ENCODE data around the gene ACSL6. TPM values are rescaled to one million over a fixed set of nuclear protein-coding genes. Genes with fewer than 3 reads are reported as not detected.

The ACSL6 gene
- total RNA-seq, 1 experiment from 2014 or later, result 0.46 TPM

DNA sequence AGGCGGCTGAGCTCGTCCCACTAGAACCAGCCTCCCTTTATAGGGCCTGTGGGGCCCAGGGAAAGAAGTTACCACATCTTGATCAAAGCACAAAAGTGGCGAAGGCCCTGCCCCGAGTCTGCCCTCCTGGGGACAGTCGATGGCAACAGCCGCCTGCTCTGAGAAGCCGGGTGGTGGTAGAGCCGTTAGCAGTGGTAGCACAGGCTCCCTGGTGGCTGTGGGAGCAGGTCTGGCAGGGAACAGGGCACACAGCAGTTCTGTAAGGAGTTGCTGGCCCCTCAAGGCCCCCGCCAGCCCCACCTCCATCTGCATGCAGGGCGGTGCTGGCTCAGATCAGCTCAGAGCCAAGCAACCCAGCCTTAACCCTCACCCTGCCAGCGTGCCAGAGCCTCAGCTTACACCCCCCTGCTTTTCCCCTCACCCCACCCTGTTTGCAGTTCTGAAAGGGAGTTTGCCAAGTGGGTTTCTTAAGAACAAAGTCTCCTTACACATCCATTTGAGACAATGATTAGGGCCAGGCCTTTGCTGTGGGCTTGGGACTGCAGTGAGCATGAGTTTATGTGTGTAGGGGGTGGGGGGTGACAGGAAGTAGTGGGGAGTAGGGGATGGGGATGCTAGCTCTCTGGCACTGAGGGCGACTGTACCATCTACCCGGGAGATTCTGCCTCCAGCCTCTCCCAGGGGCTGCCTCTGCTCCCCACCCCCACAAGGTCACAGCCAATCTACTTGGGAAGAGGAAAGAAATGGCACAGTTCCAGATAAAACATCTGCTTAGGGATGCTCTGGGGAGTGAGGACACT lies 11.8 kb downstream of the ACSL6 start:
- no peak for DNase-seq (ENCODE audit: low spot score)

DNA sequence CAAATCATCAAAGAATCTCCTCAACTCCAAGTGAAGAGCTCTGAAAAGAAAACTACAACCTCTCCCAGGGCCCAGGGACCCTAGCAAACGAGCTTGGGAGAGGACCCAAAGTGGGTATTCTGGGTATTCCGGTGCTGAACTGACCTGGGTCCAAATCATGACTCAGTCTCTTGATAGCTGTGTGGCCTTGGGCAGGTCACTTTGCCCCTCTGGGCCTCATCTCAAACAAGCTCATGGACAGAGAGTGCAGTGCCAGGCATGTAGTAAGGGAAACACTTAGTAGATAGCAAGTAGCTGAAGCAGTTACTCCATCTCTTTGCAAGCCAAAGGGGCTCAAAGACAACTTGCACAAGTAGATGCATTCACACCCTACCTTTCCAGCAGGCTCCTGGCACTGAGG lies 12.4 kb downstream of the ACSL6 start:
- DNase-seq (ENCODE audit: low spot score), result no peak

DNA sequence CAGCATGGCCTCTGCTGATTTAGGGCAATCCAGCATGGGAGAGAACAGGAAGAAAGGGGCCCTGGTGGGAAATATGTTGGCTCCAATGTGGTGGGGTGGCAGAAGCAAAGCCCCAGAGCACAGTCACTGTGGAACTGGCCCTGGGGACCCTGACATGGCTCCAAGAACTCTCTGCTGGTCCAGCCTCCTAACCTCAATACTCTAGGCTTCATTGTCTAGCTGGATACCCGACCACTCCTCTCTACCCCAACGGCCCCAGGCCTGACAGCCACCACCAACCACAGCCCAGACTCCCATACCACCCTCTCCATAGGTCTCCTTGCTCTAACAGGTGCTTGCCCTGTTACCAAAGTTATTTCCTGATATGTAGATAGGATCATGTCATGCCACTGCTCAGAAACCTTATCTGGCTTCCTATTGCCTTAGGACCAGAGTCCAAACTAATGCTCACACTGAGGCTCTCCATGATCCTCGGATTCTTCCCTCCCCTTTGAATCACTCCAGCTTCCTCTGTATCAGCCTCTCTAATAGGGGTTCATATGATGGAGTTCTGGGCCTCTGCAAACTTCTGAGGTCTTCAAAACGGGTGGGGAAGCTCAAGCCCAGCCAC lies 12.9 kb downstream of the ACSL6 start:
- no peak for DNase-seq (ENCODE audit: low spot score)

DNA sequence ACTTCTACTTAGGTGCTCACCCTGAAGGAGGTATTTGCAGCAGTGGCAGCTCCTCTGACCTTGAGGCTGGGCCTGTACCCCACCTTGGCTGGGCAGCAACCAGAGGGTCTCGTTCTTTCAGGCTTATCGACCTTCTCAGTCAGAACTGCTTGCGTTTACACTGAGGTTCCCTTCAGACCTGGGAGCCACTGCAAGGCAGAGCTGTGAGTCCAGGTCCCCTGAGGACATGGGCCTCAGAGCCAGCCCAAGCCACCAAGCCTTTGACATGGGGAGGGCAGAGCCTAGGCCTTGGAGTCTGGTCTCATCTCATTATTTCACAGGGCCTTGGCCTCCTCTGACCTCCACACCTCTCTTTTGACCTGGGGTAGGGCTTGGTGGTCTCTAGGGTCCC lies 13.7 kb downstream of the ACSL6 start:
- no peak for DNase-seq (ENCODE audit: low spot score)

DNA sequence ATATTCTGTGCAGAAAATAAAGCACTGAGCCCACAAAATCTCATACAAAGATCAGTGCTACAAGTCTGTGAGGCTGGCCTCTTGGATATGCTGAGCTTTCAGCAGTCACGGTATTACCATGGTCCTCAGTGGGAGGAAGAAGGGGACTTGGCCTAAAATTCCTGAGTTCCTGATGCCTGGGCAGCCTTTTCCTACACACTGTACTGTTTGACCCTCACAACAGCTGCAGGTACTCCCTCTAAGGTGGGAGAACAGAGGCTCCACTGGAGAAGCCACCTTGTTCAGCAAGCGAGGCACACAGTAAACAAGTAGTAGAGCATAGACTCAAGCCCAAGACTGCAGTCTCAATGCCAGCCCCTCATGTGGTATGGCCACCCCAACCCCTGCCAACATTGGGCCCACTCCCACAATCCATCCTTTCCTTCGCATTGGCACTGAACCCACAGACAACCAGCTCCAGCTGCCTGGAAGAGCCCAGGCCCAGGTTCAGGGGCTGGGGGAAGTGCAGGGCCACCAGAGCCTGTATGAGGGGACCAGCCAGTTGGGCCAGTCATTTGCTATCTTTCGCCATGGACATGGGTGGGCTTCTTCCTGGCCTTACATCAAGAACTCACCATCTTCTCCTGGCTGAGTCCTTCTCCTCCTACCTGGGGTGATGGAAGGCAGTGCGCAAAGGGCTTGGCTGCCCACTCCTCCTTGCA lies 14.3 kb downstream of the ACSL6 start:
- DNase-seq (ENCODE audit: low spot score), result no peak

DNA sequence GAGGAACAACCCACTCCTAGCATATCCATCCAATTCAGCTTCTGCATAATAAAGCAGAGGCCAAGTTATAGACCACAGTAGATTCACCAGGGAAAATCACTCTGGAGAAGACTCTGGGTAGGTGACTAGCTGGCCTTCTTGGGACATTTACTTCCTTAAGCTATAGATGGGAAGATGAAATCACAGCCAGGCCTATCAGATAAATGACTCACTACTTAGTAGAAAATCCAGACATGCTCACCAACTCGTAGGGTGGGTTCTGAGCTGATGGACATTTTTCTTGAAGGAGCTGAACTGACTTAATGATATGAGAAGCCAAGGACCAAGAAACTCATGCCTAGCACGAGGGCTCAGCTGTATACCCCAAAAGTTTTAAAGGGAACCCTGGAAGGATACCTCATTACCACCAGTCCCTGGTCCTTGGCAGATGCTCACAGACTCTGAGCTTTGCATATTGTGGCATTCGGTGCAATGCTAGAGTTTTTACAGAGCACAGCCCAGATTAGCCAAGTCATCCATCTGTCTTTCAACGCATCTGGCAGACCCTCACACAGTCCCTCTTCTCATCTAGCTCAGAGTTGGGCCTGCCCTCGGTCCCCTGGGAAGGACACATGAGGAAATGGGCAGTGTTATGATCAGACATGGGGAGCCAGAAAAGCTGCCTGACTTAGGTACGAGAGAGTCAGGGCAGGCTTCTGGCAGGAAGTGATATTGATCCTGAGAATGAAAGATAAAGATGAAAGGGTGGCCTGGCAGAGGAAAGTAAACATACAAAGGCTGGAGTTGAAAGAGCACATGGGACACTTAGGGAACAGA lies 15.0 kb downstream of the ACSL6 start:
- no peak for DNase-seq (ENCODE audit: low spot score)

DNA sequence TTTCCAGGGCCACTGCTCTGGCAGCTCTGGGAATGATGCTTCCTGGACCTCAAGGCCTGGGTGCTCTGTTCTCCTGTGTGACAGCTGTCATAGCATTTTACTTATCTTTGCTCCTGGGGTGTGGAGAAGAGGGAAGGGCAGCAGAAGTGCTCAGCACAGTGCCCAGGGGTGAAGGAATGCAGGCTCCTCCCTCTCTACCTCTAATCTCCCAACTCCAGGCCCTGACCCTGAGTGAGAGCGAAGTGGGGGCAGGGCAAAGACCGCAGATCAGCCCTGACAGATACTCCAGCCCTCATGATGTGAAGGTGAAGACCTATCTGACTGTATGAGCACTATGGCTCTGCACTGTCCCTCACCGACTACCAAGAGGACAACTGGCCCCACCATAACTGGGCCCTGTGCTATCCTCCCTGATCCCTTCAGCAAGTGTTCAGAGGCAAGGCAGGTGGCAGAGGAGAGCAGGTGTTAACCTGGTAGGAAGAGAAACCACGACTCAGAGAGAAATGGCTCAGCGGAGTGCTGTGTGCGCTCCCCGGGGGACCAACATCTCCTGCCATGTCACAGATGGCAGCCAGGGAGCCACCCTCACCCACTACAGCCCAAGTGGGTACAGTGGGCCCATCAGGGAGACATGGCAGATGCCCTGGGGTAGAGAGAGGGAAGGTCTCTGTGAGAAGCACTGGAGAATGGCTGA lies 16.8 kb downstream of the ACSL6 start:
- no peak for DNase-seq (ENCODE audit: low spot score)

DNA sequence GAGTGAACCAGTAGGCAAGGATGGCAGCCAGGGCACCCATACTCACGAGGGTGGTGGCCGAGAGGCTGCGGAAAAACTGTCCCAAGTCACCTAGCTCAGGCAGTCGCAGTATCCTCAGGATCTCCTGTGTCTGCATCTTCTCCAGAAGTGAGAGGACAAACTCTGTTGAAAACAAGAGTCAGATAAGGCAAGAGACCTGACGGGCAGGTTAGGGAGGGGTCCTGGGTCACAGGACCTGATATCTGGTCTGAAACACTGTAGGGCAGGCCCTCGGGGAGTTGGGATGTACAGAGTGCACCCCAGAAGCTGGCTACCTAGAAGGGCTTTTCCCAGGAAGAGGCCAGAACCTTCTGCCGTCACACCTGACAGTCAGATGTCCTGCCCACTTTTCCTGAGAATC lies 17.4 kb downstream of the ACSL6 start:
- DNase-seq (ENCODE audit: low spot score), result no peak

DNA sequence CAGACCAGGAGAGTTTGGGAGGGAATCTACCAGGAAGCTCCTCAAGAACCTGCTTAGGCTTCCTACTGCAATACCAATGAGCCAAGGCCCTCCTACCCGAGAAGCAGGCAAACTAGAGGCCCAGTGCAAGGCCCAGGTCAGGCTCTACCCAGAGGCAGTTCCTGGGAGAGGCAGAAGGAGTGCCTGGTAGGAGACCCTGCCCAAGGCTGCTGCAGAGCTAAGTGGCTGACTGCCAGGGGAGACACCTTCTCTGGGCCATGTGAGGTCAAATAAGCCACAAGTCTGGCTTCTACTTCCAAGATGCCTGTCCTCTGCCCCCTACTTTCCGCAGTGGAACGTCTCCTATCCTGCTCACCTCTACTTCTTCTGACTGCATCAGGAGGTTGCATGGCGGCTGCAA lies 17.8 kb downstream of the ACSL6 start:
- no peak for DNase-seq (ENCODE audit: low spot score)

DNA sequence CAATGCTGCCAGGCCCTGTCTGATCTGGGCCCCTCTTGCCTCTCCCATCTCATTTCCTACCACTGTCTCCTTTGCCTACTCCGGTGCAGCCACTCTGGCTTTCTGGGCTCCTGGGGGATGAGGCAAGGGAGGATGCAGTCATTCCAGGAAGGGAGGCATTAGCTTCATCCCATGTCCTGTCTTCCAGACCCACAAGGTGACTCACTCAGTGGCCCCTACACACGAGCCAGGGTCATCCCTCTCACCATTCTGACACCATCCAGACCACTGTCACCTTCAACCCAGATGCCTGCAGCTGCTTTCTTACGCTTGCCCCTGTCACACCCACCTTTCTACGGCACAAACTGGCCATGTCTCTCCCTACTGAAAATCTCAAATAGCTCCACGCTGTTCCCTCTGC lies 19.1 kb downstream of the ACSL6 start:
- DNase-seq (ENCODE audit: low spot score), result no peak

DNA sequence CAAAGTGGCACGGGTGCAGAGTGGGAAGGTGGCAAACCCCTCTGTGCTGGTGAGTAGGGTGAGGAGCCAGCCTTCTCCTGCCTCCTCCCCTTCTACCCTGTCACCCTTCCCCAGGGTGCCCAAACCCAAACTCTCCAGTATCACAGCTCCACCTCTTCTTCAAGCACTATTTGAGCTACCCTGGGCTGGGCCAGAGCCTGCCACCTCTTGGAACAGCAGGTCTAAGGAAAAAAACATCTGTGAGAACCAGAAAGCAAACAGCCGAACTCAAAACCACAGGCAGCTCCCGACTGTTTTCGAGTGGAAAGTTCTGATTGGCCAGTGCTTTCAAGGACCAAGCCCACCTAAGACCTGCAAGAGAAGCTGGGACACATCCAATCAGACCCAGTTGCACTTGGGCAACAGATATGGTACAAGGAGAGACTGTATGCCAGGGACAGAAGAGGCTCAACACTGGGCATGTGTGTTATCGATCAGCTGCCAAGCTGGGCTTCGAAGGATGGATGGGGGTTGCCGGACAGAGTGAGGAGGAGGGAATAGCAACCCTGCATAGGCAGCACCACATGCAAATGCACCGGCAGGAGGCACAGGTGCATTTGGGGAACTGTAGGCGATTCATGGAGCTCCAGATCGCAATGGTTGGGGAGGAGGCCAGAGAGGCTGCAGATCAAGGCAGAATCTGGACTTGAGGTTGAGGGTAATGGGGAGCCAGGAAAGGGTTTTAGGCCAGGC lies 19.7 kb downstream of the ACSL6 start:
- DNase-seq (ENCODE audit: low spot score), result no peak

DNA sequence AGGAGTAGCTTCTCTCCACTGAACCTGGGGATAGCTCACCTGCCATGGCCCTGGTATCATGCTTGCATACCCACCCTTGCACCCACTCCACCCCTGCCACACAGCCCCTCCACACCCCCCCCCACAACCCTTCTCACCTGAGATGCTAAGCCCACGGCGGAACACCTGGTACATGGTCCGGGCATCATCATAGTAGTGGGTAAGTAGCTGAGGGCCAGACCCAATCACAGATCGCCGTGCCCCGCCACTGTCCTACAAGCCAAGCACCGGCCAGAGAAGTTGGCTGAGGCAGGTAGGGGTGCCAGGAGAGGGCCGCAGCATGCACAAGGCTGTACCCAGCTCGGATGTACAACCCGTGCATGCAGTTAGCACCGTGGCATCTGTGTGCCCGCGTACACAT lies 20.7 kb downstream of the ACSL6 start:
- DNase-seq (ENCODE audit: low spot score), result no peak

DNA sequence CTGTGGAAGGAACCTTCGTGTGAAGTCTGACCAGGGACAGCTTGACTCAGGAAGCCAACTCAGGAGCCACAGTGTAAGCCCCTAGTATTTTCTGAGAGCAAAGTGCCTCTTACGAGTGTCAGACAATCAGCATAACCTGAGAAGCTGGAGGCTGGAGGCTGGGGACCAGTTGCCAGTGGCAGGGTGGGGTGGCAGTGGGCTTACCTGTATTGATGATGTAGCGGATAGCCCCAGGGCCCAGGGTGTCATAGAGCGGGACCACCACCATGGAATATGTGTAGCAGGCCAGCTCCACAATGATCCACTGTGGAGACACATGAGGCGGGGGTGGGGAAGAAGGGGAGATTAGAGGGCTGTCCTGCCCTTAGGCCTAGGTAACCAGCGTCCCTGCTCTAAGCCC lies 22.9 kb downstream of the ACSL6 start:
- DNase-seq (ENCODE audit: low spot score), result no peak

DNA sequence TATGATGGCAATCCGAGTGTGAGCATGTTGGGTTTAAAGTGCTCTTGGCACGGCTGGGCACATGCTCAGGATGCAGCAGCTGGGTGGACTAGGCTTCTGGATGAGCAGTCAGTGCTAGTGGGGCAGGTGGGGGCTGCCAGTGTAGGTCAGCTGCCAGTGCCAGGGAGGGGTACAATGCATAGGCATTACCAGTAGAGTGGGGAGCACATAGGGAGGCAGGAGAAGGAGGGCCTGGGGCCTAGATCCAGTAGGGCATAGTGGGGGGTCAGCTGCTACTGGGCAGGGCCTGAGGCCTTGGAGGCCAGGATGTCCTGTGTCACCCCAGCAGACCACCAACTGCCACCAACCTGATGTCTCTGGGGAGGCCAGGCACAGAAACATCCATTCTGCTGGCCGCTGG lies 24.2 kb downstream of the ACSL6 start:
- DNase-seq (ENCODE audit: low spot score), result no peak

DNA sequence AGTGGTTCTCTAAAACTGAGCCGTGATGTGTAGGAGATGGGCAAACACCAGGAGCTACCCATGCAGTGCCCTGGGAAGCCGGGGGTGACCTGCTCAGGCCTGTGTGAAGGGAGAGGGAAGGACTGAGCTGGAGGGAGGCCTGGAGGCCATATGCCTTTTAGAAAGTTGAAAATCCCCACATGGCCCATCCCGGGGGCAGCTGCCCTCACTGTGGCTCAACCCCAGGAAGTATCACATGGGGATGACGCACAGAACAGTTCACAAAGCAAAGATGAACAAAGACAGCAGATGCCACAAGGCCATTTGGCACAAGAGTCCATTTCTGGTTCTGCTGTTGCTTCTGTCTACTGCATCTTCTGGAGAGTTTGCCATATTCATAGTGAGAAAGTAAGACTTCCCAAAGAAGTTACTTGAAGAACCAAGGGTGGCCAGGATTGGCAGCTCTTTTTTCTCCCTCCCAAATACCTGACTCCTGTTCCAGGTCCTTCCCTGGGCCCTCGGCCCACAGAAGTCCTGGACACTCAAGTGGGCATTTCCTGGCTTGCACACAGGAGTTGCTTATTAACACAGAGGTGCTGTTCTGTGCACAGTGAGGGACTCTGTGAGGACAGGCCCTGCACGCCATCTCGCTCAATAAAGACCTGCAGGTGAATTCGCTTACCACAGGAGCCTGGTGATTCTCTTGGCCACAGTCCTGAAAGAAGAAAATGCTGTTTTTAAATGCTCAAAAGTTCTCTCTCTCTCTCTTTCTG lies 25.1 kb downstream of the ACSL6 start:
- DNase-seq (ENCODE audit: low spot score), result no peak

DNA sequence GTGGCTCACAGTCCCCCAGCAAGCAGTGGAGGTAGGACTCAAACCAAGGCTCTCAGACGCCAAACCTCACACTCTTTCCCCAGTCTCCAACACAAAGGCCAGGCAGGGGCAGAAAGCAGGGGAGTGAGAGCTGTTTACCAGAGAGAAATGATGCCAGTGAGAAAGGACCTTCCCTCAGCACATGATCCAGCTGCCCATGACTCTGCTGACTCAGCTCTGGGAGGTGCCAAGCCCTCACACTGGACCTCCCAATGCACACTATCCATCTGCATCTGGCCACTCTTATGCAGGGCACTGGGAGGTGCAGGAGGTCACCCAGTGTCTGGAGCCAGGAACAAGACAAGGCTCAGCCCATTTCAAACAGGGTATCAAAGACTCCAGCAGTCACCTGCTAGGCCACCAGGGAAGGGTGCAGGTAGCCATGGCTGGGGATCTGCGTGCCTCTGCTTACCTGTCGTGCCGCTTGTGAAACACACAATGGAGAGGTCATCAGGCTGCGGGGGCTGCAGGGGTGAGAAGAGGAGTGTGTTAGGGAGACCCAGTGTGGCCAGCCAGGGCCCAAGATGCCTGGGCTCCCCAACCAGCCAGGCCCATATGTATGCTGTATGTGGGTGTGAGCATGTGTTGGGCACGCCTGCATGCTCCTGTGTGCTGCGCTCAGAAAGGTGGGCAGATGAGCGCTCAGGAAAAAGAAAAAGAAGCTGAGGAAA lies 26.3 kb downstream of the ACSL6 start:
- no peak for DNase-seq (ENCODE audit: low spot score)

DNA sequence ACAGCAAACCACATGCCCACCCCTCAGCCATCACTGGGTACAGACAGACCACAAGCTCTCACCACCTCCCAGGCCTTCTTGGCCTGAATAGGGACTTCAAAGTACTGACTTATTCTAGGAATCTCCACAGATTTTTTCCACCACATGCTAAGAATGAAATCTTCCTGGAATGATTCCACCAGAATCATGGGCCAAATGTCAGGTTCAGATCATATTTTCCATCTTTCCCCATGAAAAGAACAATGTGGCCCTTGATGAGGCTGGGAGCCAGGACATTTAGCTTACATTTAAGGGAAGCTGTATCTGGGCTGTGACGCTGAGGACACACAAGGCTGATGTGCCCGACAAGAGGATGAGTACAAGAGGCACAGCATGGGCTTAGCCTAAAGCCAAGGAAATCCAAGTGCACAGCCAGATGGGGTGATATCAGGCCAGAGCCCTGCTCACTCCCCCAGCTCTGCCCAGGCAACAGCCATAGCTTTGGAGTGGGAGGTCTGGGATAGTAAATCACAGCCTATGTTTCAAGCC lies 28.1 kb downstream of the ACSL6 start:
- DNase-seq (ENCODE audit: low spot score), result no peak

DNA sequence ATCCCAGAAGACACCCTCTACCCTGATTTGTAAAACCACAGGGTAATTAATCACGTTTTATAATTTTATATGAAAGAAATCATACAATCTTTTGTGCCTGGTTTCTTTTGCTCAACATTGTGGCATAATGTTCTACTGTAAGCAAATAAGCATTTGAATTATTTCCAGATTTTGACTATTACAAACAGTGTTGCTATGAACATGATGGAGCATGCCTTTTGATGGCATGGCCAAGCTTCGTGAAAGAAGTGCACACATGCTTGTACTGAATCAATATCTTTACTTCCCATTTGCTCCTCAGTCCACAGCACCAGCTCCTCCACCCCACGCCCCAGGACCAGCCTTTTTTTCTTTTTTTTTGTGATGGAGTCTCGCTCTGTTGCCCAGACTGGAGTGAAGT lies 29.9 kb downstream of the ACSL6 start:
- DNase-seq (ENCODE audit: low spot score), result no peak

DNA sequence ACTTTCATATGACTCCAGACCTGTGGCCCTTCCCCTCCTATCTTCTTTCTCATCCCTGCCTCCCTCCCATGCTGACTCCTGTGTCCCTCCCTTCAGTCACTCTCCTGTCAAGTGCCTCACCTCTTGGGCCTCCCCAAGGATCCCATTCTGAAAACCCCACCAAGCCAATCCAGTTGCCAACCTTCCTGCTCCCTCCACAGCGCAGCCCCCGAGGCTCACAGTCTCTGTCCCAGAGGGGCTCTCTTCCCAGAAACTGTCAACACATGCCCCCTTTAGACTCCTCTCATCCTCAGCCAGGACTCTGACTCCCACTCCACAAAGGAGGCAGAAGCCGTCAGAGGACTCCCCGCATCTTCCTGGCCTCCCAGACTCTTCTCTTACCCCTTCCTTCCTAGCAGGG lies 30.8 kb downstream of the ACSL6 start:
- no peak for DNase-seq (ENCODE audit: low spot score)
